Left lobe of liver (tissue), 2 donors: ENCODE measurements around the gene LSS. TPM values are rescaled to one million over a fixed set of nuclear protein-coding genes. Genes with fewer than 3 reads are reported as not detected.
"Not testable (repeated sequence)": the region's sequence is repeated elsewhere in the genome, so short reads cannot be mapped to it uniquely, and the experiment has no call there.

Source experiments
- ATAC-seq: fragments of 200-7000 bp; cut with Tn5 transposase; one replicate; pipeline ENCODE4 v1.9.1; 2020; ENCODE audit warnings: mild to moderate bottlenecking, moderate library complexity
- DNase-seq: peaks from one replicate; pipeline ENCODE4 v3.0.0-alpha.2; 2020; ENCODE audit warnings: low spot score
- total RNA-seq: library from RNA; stranded (reverse); gene quantifications from one replicate; pipeline ENCODE4 v1.2.1, GENCODE V29; 2021
- donor health status: DM: no; HTN: no; CAD: no; lungs with moderate emphysema.
- donor health status: DM: no; HTN: yes; CAD: no.

LSS gene
- total RNA-seq, 1 donor from 2014 or later = 67.9 TPM

DNA sequence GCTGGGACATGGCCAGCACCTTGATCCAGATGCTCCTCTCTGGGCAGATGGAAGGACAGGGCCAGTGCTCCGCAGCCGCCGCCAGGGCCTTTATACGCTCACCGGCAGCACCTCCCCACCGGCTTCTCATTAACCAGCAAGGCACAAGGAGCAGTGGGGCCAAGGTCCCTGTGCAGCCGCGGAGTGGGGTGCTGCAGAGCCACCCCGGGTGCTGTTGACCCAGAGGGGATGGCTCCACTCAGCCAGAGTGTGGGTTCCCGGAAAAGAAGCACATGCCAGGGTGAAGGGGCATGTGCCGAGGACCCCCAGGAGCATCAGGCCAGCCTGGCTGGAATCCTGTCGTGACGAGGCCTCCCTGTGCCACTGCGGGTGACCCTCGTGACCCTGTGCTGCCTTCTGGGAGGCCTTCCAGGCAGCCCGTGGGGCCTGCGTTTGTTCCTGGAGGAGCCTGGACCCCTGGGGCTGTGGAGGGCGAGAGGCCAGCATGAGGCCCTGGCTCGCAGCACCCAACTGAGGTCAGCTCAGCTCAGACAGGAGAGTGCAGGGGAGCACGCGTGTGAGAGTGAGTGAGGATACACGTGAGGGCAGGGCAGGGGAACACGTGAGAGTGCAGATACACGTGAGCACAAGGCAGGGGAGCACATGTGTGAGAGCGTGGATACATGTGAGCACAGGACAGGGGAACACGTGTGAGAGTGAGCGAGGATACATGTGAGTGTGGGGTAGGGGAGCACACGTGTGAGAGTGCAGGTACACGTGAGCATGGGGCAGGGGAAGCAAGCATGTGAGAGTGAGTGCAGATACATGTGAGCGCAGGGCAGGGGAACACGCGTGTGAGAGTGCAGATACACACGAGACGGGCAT lies 72.8 kb downstream of the LSS start, which contains the start of gene FTCD:
Gene FTCD (minus strand): TSS at position 66 of the 864 bp plus-strand sequence. CDS start 56 bp downstream, at position 10.
- DNase-seq = peak; percentile 94
- peak; percentile 68 for ATAC-seq

DNA sequence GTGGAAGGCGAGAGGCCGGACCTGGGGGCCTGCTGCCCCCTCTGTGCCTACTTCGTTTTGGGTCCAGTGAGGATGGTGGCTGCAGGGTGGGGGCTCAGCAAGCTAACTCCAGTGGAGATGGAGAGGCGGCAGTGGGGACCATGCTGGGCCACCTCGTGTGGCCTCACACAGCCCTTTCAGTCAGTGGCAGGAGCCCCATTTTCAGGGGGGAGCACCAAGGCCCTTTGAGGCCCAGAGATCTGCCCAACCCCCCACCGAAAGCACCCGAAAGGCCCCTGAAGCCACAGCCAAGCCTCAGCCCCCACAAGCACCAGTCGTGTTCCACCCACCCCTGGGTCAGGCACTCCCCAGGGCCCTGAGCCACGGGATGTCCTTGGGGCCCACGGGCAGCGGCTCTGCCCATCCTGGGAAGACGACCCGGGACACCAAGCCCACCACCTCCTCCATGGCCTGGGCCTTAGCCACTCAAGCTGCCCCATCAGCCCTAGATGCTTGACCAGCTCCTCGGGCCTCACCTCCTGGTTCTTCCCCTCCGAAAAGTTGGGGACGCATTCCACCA lies 73.5 kb downstream of the LSS start:
- no peak for DNase-seq

GRCh38 chr21:46154155-46154954 lies 74.2 kb downstream of the LSS start:
- DNase-seq (peak; percentile 81), ATAC-seq (peak; percentile 25)

More for the DNA sequence above, 73.5 kb downstream of the LSS start:
- peak; percentile 3 for ATAC-seq

DNA sequence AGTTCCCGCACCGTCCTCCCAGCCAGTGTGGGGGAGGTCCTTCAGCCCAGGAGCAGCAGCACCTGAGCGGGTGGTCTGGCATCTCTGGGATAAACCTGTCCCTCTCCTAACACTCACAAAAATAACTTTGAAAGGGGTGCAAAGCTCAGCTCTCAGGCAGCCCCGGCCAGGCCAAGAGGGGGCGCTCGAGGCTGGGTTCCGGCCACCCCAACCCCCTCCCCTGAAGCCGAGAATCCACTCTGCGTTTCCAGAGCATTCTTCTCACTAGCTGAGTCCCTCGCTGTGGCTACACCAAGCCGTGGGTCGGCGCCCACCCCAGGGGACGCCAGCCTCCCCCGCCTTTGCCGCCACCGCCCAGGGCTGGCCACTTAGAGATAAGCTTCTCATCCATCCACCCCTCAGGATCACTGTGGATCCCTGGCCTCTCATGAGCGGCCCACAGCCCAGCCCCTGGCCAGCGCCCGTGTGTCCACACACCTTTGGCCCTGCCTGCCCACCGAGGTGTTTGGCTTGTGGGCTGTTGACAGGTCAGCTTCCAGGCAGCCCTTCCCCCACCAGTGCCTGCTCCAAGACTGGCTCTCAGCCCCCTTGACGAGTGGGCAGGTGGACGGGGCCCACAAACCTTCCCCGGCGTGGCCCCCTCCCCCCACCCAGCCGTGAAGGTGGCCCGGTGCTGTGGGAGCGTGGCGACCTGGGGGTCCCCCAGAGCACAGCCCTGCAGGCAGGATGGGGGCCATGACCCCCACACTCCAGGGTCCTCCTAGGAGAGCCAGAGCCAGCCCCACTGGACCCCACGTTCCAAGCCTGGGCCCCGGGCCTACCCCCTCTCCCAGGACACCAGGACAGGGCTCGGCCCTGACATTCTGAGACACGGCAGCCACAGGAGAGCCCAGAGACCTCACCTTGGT lies 75.1 kb downstream of the LSS start:
- peak; percentile 49 for ATAC-seq
- peak; percentile 91 for DNase-seq

DNA sequence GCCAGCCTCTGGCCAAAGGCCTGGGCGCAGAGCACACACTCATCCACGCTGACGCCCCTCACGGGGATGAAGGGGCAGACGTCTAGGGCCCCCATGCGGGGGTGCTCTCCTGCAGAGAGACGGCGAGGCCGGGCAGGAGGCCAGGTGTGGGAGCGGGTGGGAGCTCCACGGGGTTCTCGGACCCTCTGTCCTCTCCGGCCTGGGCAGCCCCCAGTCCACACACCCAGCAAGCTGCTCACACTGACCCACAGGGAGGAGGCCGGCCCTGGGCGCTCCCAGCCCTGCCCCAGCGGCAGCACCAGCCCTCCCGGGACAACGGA lies 75.7 kb downstream of the LSS start:
- peak; percentile 0 for ATAC-seq
- DNase-seq = peak; percentile 60

- DNase-seq (peak; percentile 55), ATAC-seq (no peak)
Measured at GRCh38 chr21:46151989-46152926, 76.3 kb downstream of the LSS start.

GRCh38 chr21:46151261-46151988 lies 77.1 kb downstream of the LSS start:
- DNase-seq = peak; percentile 54
- no peak for ATAC-seq

- ATAC-seq (peak; percentile 0), DNase-seq (peak; percentile 50)
Measured at GRCh38 chr21:46150491-46151121, 78.0 kb downstream of the LSS start.

DNA sequence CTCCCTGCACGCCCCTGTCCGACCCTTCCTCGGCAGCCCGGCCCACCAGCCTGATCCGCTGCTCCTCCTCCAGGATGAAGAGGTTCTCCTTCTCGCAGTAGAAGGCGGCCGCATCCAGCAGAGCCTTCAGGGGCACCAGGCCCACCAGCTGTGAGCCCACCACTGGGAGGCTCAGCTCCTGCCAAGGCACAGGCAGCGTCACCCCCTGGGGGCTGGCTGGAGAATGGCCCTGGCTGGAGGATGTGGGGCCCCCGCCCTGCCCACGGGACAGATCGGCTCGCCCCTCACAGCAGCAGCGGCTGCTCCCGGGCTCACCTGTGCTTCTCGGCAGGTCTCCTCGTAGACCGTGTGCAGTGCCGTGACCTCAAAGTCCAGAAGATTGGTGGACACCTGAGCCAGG lies 78.5 kb downstream of the LSS start:
- DNase-seq = peak; percentile 46
- ATAC-seq = peak; percentile 0

GRCh38 chr21:46149205-46149901 lies 79.2 kb downstream of the LSS start:
- ATAC-seq = no peak
- peak; percentile 42 for DNase-seq

- DNase-seq (peak; percentile 35), ATAC-seq (no peak)
Measured at GRCh38 chr21:46148106-46148505, 80.5 kb downstream of the LSS start.

DNA sequence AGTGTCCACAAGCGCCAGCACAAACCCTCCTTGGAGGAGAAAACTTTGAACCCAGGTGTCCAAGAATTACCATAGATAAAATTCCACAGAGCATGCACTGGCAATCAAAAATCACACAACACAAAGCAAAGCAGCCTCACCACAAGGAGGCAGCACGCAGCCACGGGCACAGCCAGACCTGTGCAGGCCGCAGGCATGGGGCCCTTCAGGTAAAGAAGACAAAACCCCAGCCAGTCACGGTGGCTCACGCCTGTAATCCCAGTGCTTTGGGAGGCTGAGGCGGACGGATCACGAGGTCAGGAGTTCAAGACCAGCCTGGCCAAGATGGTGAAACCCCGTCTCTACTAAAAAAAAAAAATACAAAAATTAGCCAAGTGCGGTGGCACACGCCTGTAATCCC lies 81.1 kb downstream of the LSS start:
- DNase-seq = peak; percentile 47
- ATAC-seq = not testable (repeated sequence)

DNA sequence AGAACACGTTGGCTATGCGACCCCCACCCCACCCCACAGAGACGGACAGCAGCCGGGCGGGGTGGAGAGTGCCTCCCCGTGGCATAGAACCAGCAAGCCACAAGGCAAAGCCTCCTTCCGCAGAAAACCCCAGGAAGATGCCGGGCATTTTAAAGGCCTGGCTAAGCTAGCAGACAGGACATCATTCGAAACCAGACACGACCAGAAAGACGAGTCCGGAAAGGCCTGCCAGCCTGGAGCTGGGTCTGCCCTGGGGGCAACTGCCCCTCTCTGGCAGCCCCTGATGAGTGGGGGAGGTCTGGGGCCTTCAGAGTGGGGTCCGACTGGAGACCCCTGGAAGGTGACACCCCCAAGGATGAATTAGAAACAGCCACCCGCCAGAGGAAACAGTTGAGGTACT lies 81.7 kb downstream of the LSS start:
- ATAC-seq = no peak
- peak; percentile 40 for DNase-seq

DNA sequence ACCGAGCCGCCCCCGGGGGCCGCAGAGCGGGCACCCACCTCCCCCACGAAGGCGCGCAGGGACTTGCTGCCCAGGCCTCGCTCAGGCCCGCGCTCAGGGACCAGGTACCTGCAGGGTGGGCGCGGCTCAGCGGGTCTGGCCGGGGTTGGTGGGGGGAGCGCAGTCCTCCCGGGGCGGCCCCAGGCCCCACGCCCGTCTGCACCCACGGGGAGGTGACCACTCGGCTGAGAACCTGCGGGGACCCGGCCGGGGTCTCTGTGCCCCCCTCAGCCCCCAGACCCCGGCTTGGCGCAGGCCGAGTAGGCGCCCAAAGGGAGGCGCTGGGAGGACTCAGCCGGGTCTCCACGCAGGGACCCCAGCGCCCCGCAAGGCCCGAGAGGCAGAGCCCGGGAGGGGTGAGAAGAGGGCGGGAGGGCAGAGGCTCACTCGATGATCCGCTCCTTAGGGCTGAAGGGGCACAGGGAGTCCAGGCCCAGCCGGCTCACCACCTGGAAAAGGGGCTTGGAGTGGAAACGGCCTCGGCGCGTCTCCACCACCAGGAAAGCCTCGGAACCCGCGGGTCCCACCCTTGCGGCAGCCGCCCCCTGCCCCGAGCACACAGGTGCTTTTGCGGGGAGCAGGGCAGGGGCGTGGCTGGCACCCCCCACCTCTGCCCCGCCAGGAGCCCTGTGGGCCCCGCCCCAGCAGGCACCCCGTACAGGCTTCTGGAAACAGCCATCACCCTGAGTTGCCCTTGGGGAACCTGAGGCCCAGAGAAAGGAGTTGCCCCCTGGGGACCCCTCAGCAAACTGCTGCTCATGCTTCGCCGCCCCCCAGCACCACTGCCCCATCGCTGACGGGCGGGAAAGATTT lies 82.5 kb downstream of the LSS start:
- ATAC-seq (peak; percentile 0), DNase-seq (peak; percentile 48)

DNA sequence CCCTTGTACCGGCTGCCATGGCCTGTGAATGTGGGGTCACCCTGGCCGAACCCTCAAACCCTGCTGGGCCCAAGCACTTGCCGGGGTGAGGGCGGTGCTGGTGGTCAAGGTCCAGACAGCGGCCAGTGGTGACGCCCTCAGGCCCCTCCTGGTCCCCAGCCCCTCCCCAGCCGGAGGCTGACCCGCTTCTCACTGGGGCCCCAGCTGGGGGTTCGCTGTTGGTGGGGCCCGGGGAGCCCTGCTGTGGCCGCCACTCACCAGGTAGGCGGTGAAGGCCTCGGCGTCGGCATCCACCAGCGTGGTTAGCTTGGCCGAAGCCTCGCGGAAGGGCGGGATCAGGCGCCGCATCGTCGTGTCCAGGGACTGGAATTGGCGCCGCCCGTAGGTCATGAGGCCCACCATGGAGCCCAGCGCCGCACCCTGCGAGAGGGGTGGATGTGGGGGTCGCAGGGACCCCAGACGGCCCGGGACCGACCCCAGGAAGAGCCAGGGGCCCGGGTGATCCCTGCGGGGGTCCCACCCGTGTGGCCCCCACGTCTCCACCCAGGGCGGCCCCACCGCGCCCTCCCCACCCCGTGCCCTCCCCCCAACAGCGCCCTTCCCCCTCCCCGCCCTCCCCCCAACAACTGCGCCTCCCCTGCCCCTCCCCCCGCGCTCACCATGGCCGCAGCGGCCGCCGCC lies 83.3 kb downstream of the LSS start:
- DNase-seq = peak; percentile 52
- peak; percentile 10 for ATAC-seq

GRCh38 chr21:46144464-46145070 lies 84.0 kb downstream of the LSS start:
- ATAC-seq = peak; percentile 8

More at GRCh38 chr21:46144464-46145070, 84.0 kb downstream of the LSS start:
- peak; percentile 48 for DNase-seq
